GM10266 (cell line): ENCODE measurements around the gene ARHGAP27.
"Not testable (repeated sequence)": the region's sequence is repeated elsewhere in the genome, so short reads cannot be mapped to it uniquely, and the experiment has no call there.

Source experiments
- DNase-seq: peaks from one replicate; pipeline ENCODE4 v3.0.0; 2012; ENCODE audit errors: extremely low spot score
- TF ChIP-seq, protein P1 (sequence below): IDR thresholded peaks from 2 replicates; pipeline ENCODE4 v1.5.1; 2012; ENCODE audit warnings: mild to moderate bottlenecking, low read depth; ENCODE audit not compliant: control insufficient read depth, insufficient read depth; ENCODE audit errors: missing control alignments

ARHGAP27 gene

DNA sequence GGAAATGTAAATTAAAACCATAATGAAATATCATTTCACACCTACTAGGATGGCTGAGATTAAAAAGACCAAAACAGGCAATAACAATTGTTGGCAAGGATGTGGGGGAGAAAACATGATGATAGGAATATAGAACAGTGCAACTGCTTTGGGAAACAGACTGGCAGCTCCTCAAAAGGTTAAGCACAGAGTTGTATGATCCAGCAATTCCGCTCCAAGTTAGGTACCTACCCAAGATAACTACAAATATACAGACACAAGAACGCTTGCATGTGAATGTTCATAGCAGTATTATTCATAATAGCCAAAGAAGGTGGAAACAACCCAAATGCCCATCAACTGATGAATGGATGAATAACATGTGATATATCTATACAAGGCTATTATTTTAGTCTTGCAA, 80.8 kb downstream of the ARHGAP27 start:
- no peak for DNase-seq
- TF ChIP-seq, protein P1, sequence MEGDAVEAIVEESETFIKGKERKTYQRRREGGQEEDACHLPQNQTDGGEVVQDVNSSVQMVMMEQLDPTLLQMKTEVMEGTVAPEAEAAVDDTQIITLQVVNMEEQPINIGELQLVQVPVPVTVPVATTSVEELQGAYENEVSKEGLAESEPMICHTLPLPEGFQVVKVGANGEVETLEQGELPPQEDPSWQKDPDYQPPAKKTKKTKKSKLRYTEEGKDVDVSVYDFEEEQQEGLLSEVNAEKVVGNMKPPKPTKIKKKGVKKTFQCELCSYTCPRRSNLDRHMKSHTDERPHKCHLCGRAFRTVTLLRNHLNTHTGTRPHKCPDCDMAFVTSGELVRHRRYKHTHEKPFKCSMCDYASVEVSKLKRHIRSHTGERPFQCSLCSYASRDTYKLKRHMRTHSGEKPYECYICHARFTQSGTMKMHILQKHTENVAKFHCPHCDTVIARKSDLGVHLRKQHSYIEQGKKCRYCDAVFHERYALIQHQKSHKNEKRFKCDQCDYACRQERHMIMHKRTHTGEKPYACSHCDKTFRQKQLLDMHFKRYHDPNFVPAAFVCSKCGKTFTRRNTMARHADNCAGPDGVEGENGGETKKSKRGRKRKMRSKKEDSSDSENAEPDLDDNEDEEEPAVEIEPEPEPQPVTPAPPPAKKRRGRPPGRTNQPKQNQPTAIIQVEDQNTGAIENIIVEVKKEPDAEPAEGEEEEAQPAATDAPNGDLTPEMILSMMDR = no peak

- TF ChIP-seq, protein P1 = no peak
- DNase-seq = no peak
Measured at GRCh38 chr17:45347444-45347843, 85.2 kb downstream of the ARHGAP27 start.

DNA sequence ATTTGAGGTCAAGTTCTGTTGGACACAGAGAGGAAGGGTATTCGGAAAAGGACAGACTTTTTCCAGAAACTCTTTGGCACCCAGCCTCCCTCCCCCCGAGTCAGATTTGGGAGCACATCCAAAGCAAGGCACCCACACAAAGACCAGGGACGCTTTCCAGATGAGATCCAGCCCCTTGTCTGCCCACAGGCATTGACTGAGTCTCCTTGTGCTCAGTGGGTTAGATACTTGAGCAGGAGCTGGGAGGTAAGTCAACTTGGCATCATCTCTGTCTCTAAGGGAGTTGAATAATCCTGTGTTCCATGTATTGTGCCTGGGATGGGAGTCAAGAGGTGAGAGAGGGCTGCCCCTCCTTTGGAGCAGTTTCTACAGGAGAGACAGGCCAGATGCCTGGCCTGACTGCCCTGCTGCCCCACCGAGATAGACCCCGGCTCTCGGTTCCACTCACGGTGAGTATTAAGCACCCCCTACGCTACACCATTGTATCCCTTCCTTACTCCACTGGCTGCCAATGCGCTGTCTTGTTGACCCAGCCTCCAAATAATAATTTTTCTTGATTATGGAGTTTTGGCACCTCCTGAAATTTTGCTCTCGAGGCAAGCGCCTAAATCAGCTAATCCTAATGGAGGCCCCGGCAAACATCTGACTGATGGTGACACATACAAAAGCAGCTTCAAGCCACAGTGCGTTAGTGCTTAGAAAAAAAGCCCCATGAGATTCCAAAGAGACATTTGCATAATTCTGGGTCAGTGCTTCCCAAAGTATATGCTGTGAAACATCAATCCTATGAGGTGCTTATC, 86.3 kb downstream of the ARHGAP27 start:
- TF ChIP-seq, protein P1 = no peak
- DNase-seq = no peak

DNA sequence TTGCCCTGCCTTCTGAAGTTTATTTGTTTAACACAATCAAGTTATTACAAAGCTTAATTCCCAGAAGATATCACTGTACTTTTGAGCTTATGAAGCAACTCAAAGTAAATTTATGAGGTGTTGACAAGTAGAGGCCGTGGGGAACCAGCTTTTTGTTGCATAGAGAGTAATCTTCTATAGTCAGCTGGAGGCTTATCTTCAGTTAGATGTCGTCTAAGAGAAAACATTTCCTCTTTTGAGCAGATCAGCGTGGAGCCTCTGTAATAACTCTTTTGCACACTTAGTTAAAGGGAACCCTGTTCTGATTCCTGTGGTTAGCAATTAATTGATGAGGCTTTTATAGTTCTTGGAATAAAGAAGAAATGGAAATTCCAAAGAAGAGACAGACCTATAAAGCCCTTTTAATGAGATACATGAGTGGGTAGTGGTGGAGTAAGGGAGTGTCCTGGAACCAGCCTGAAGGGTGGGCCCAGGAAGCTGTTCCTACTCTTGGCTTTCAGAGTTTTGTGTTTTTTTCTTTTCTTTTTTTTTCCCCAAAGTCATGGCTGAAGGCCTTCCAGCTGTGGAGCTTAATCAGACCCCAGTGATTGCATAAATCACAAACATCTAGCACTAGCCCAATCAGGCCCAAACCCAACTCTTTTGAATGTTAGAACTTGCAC, 87.0 kb downstream of the ARHGAP27 start:
- no peak for DNase-seq
- TF ChIP-seq, protein P1 = no peak

DNA sequence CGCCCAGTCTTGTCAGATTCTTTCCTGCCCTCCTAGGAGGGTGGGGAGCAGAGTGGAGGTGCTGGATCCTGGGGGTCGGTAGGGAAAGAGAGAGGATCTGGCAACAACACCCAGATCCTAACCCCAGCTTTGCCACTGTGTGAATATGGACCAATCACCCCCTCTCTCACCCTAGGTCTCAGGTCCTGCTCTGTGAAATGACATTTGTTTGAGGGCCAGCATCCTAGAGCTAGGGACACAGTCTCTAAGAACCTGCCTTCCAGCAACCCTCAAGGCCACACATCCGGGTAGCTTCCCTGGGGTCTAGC, 87.5 kb downstream of the ARHGAP27 start:
- TF ChIP-seq, protein P1 = no peak
- DNase-seq = no peak

- DNase-seq = not testable (repeated sequence)
Measured at GRCh38 chr17:45343967-45344664, 88.6 kb downstream of the ARHGAP27 start.
